ENCODE results near the gene ZNF593OS. TPM values are rescaled to one million over a fixed set of nuclear protein-coding genes. Genes with fewer than 3 reads are reported as not detected.

Gene ZNF593OS
- total and polyA plus RNA-seq, 2 donors (not counting 3 experiments of a cell fraction or from before 2014, with no cell fraction given): not detected

DNA sequence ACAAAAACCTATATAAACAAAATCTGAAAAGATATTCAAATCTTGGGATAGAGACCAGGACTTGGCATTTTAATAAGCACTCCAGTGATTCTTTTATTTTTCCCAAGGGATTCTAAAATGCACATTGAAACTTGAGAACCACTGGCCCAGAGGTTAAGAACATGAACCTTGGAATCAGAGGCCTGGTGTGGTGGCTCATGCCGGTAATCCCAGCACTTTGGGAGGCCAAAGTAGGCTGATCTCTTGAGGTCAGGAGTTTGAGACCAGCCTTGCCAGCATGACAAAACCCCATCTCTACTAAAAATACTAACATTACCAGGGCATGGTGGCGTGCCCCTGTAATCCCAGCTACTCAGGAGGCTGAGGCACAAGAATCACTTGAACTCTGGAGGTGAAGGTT is 49.5 kb upstream of the ZNF593OS start:
- Histone ChIP-seq H3K36me3 (ENCODE audit: control insufficient read depth in 2 of 2, extremely low read depth in 1 of 2, insufficient read depth in 2 of 2, low read length in 2 of 2) (no peaks in the 10 kb centered on the region), H4K20me1 (replicated peaks; ENCODE audit: control insufficient read depth, extremely low read depth, insufficient read depth, low read length) (no peaks in the 10 kb centered on the region), H3K4me2 (ENCODE audit: insufficient read depth, low read length) (no peak overlapping the region), H3K4me3 (replicated peaks in 1 of 3; ENCODE audit: insufficient read depth in 1 of 3, low read depth in 1 of 3, low read length in 3 of 3) (no peak overlapping the region), H3K27ac (ENCODE audit: insufficient read depth, low read depth, low read length) (no peak overlapping the region), H3K9me1 (replicated peaks; ENCODE audit: control insufficient read depth, extremely low read depth, insufficient read depth, low read length) (no peaks in the 10 kb centered on the region), H3K27me3 (ENCODE audit: control insufficient read depth in 2 of 2, insufficient read depth in 2 of 2, low read length in 2 of 2) (peaks cover 3 to 4% of the 10 kb centered on the region in 2 experiments), H3K9ac (replicated peaks; ENCODE audit: extremely low read depth, insufficient read depth, low read length) (no peak overlapping the region), H3K4me1 (ENCODE audit: control insufficient read depth, extremely low read depth, insufficient read depth, low read length) (peaks cover 5% of the 10 kb centered on the region), H2AFZ (ENCODE audit: low read depth, low read length) (no peak overlapping the region), H3K9me3 (replicated peaks; ENCODE audit: control insufficient read depth, insufficient read depth, low read length) (no peaks in the 10 kb centered on the region), H3K79me2 (ENCODE audit: control insufficient read depth, insufficient read depth, low read length) (no peaks in the 10 kb centered on the region)
- FAIRE-seq (no peak), DNase-seq (ENCODE audit: low read depth, low spot score) (no peak)
- intact Hi-C loops (cut with micrococcal nuclease): no loop called here
- CTCF ChIA-PET: interaction anchor here (1.4 to 3.1 kb wide), 3 partner anchors 13 to 51 kb away, joined by 3 to 14 read pairs (median 5); partner anchors contain the start of genes CEP85 and ZNF593
- no TSS peak for BruUV-seq (replicated peaks)
- dilution Hi-C loops (cut with MboI; ENCODE audit: extremely low pct_ligation_motif_present, low sequenced_read_pairs): no loop called here
- POLR2A ChIA-PET: no interaction called here
- TF ChIP-seq JUN (IDR thresholded peaks at IDR 0.05; ENCODE audit: borderline replicate concordance, insufficient read depth, insufficient read length, low read depth): no peak
- TF ChIP-seq POLR2AphosphoS5 (IDR thresholded peaks at IDR 0.05; ENCODE audit: insufficient read depth, low read depth, low read length): no peak
- TF ChIP-seq MYC (IDR thresholded peaks at IDR 0.05; ENCODE audit: low read depth, low read length): no peak
- TF ChIP-seq FOS (IDR thresholded peaks at IDR 0.05; ENCODE audit: borderline replicate concordance, insufficient read depth, low read length): no peak
- no peak for TF ChIP-seq GATA2 (IDR thresholded peaks at IDR 0.05; ENCODE audit: insufficient read depth, insufficient read length, low read depth, low read length)
- TF ChIP-seq, protein P1, sequence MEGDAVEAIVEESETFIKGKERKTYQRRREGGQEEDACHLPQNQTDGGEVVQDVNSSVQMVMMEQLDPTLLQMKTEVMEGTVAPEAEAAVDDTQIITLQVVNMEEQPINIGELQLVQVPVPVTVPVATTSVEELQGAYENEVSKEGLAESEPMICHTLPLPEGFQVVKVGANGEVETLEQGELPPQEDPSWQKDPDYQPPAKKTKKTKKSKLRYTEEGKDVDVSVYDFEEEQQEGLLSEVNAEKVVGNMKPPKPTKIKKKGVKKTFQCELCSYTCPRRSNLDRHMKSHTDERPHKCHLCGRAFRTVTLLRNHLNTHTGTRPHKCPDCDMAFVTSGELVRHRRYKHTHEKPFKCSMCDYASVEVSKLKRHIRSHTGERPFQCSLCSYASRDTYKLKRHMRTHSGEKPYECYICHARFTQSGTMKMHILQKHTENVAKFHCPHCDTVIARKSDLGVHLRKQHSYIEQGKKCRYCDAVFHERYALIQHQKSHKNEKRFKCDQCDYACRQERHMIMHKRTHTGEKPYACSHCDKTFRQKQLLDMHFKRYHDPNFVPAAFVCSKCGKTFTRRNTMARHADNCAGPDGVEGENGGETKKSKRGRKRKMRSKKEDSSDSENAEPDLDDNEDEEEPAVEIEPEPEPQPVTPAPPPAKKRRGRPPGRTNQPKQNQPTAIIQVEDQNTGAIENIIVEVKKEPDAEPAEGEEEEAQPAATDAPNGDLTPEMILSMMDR (IDR thresholded peaks at IDR 0.05; ENCODE audit: extremely low read depth in 1 of 2, insufficient read depth in 1 of 2, low read depth in 1 of 2, low read length in 2 of 2): no peak
- TF ChIP-seq, protein P2, sequence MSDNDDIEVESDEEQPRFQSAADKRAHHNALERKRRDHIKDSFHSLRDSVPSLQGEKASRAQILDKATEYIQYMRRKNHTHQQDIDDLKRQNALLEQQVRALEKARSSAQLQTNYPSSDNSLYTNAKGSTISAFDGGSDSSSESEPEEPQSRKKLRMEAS (IDR thresholded peaks at IDR 0.05; ENCODE audit: insufficient read depth, insufficient read length): no peak
- no peak for TF ChIP-seq EZH2 (IDR thresholded peaks at IDR 0.05; ENCODE audit: borderline replicate concordance, low read depth, low read length, severe bottlenecking)
- TF ChIP-seq POLR2A (IDR thresholded peaks at IDR 0.05; ENCODE audit: low read depth, low read length): no peak

Measured in endothelial cell of umbilical vein (primary cell).